ENCODE measurements around the gene TINCR.
A peak's percentile ranks its signal among the peaks of the same experiment; 100 is the strongest.

Gene TINCR

DNA sequence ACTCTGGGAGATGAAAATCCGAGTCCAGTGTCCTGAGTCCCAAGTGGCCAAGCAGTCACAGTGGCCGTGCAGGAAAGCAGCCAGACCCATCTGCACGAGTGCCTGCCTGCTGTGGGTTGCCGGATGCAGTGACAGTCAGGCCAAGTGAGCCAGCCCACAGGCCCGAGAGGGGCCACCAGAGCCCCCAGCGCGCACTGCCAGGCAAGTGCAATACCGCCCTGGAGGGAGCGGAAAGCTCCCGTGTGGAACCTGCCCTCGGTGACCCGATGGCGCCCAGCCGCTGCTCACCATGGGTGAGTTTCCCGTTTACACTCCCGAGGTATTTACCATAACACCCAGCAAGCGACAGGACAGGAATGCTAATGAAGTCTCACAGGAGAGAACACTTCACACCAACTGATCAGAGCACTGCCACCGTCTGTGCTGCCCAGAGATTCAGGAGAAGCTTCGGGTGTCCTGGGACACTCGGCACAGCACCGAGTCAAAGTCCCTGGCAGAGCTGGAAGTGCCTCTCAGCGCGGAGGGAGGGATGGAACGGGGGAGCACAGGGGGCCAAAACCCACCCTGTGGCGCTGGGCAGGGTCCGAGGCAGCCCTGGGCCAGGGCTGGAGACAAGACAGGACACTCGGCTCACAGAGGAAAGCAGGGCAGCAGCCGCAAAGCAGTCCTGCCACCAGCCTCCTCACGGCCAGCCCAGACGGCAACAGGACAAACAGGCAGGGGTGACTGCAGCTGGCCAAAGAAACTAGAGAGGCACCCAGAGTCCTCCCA lies 21.3 kb upstream of the TINCR start:
- DNase-seq, result no peak

DNA sequence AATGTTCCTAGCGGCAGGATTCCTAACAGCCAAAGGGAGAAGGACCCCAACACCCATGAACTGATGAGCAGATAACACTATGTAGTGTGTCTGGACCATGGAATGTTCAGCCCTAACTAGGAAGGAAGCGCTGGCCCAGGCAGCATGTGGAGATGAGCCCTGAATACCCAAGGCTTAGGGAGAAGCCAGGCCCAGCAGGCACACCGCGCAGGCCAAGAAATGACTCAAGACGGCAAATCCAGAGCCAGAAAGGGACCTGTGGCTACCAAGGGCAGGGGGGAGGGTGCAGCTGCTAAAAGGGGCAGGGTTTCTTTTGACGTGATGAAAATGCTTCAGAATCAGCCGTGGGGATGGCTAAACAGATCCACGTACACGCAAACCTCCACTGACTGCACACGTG lies 20.7 kb upstream of the TINCR start:
- DNase-seq, result no peak

DNA sequence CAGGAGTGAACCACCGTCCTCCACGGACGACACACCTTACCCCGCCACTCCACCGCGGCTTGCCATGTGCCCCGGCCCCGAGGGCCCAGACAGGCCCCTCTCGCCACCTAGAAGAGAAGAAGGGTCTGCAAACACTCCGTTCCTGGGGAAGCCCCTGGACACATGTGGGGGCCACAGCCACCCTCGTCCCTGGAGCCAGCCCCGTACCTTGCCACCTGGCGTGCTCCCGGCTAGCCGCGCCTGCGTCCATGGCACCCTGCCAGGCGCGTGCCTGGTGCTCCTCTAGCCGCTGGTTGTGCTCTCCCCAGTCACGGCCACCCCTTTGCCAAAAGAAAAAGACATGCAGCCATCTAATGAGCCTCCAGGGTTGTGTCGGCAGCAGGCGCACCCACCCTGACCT lies 19.9 kb upstream of the TINCR start:
- no peak for DNase-seq

DNA sequence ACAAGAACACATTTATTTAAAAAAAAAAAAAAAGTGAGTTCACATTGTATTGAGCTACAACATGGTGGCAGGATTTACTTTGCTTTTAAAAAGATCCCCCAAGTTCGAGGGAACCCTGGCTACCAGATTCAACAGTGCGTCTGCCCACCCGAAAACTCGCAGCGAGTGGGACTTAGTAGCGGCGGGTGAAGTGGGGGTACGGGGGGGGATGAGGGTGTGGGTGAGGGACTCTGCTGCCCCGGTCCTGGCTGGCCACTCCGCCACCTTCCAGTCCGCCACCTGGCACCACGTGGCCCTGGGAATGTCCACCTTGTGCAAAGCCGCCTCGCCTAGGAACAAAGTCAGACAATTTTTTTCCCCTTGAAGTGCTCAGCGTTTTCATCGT lies 19.3 kb upstream of the TINCR start:
- DNase-seq, result no peak

DNA sequence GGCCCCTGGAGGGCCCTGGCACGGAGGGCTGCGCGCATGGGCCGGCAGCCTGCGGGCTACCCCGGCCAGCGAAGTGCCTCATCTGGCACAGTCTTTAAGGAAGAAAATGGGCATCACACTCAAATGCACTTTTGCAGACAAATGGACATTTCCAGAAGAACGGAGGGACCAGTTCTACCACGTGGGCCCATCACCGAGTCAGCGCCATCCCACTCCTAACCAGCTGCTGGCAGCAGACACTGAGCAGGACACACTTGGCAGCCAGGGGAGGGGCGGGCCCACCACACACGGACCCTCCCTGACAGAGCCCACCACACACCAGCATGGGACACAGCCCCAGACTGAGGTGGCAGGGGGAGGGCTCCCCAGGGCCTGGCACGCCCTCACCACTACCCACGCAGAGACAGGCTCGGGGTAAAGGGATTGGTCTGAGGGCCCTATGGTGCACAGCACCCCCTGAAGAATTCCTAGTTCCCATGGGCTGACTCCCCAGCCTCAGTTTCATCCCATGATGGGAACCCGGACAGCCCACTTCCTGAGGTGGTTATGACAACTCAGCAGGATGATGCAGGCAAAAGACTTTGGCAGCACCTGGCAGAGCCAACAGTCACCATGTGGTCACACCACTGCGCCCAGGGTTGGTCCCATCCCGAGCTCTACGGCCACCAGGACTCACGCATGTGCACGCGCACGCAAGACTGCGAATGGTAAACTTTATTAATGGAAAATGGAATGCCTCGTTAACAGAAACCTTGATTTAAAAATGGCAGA lies 18.7 kb upstream of the TINCR start:
- DNase-seq, result no peak

DNA sequence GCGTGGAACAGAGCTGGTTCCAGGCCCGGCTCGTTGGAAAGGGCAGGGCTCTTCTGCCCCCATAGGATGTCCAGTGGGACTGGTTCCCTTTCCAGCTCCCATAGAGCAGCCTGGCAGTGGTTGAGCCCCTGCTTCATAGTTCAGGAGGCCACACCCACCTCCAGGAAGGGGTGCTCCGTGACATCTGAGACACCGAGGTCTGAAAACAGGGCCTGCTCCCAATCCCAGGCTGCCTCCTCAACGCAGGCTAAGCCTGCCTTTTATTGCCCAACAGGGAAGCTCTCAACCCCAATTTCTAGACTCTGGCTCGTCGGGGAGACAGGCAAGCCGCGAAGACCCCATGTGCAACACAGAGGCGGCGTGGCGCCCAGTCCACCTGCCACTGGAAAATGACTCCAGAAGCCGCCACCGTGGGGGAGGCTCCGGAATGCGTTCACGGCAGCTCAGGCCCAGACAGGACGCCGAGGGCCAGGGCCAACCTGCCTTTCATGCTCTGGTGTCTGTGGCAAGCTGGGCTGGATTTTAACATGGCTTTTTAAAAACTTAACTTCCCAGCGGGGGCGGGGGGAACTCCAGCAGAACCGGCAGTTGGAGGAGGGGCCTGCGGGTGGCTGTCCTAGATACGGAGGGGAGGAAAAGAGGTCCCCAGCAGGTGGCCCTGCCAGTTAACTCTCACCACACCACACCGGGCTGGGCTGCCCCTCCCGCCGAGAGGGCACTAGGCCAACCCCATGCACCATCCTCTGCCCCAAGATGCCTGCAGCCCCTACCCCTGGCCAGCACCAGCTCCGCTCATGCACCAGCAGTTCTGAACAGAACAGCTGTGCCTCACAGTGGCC lies 17.9 kb upstream of the TINCR start:
- DNase-seq, result no peak

DNA sequence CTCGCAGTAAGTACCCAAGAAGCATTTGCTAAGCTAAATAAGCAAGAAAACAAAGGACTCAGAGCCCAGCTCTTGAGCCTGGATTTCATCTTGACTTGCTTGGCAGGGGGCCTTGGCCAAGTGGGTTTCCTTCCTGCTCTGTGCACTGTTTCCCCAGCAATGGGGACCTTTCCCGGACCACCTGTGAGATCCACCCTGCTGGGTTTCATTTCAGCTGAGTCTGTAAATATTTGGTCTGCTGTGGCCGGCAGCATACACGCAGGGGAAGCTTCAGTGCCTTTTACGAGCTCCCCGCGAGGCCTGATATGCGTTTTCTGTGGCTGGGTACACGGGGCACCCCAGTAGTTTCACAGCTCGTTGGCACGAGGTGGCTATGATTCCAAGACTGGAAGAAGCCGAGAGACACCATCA lies 12.4 kb upstream of the TINCR start:
- DNase-seq, result no peak

DNA sequence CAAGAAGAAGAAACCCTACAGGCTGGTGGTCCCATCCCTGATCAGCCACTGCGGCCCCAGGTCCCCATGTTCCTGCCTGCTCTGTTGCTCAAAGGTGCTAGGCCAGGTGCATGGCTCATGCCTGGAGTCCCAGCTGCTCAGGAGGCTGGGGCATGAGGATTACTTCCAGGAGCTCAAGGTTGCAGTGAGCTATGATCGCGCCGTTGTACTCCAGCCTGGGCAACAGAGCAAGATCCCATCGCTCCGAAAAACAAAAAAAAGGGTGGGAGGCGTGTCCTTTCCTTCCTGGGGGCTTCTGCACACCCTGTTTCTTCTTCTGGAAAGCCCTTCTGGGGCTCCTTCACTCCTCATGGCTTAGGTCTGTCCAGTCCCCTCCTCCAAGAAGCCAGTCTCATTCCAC lies 11.9 kb upstream of the TINCR start:
- no peak for DNase-seq

DNA sequence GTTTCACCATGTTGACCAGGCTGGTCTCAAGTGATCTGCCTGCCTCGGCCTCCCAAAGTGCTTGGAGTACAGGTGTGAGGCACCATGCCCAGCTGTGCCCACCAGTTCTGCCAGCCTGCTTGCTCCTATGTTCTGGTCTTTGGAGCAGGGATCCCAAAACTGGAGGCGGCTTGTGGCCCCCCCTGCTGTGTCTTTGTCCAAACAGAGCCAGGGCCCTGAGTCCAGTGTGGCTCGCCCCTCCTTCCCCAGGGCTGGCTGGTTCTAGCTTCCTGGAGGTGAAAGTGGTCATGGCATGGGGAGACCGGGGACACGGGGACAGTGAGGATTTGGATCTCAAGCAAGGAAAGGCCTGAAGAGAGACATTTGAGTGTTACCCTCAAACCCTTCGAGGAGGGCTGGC lies 11.5 kb upstream of the TINCR start:
- DNase-seq, result no peak

DNA sequence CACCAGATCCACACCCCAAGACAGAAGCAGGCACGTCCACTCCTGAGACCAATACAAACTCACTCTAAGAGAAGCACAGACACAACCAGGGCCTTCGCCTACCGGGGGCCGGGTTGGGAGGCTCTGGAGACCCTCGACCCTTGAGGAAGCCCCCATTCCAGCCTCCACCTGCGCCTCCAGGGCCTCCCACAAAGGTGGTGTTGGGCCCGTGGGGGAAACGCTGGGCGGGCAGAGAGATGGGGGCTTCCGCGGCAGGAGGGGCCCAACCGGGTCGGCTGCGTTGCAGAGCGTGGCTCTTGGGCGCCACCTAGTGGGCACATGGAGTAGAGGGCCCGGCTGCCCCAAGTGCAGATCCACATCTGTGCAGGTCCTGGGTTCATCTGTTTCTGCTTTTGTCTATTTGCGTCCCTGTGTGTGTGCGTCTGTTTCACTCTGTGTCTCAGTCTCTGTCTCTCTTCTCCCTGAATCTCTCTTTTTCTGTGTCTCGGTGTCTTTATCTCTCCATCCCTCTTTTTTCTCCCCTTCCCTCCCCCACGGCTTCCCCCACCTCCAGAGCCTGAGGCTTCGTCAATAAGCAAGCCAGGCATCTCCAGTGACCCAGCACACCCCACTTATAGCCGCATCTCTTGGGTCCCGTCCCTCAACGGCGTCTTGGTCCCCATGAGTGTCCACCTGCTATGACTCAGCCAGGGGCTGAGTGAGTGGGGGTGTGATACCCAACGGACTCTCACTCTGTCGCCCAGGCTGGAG lies 10.5 kb upstream of the TINCR start:
- DNase-seq, result peak; percentile 11 to 38

DNA sequence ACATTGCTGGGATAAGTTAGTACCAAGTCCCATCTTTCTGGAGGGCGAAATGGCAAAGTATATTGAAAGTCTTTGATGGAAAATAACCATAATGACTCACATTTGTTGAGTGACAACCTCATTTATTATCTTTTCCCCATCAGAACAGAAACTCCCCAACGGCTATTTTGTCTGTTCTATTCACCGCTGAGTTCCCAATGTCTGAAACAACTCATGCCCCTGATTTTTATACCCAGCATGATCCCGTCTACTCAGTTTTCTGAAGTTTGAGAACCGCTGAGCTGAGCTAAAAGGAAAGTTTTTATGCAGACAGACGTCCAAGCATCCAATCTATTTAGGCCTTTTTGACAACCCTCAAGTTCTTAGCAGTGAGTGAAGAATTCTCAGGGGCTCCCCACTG lies 7.8 kb upstream of the TINCR start:
- no peak for DNase-seq

DNA sequence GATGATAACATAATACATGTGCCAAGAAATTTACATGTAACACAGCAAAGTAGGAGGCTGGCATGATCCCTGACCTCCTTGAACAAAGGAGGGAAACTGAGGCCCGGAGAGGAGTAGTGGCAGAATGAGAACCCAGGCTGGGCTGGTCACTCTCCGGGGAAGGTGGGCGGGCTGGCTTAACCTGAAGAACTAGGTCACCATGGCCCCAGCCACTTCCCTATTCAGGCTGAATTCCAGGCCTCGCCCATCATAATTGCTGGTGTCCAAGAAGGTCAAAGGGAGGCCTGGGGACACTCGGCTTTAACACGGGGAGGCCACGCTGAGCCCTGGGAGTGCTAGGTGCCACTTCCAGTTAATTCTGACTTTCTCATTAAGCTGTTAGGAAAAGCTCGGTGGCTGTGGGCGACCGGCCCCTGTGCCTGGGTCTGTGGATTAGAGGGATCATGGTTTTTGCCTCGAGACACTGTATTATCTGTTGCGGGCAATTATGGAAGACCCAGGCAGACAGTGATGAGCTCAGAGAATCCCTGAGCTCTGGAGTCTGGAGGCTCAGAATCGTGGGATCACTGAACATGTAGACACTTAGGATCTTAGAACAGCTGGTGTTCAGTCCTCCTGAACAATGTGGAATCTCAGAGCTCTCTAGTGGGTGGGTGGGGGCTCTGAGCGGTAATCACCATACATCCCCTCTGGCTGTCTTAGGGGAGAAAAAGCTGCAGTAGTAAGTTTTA lies 5.0 kb upstream of the TINCR start:
- no peak for DNase-seq

DNA sequence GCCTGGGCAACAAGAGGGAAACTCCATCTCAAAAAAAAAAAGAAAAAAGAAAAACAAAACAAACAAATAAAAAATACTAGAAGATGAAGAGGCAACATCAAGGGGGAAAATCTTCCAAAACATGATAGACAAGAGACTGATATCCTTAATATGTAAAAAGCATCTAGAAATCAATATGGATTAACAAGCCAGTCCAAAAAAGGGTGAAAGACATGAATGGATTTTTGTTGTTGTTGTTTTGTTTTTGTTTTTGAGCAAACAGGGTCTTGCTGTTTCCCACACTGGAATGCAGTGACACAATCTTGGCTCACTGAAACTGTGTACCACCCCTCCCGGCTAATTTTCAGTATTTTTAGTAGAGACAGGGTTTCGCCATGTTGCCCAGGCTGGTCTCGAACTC lies 4.0 kb upstream of the TINCR start:
- DNase-seq, result no peak

DNA sequence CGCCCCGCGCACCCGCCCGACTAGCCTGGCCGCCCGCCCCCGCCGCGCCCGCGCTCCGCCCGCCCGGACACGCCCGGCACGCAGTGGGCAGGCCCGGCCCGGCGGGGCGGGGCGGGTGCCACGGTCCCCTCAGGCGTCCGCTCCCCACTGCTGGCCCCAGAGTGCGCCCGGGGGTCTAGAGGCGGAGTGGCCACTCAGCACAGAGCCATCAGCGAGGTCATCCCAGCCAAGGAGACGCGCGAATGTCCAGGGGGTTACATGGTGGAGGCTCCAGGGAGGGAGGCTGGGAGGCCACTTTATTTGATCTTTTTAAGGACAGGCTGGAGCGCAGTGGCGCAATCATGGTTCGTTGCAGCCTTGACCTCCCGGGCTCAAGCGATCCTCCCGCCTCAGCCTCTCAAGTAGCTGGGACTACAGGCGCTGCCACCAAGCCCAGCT lies 236 bp upstream of the TINCR start:
- no peak for DNase-seq

DNA sequence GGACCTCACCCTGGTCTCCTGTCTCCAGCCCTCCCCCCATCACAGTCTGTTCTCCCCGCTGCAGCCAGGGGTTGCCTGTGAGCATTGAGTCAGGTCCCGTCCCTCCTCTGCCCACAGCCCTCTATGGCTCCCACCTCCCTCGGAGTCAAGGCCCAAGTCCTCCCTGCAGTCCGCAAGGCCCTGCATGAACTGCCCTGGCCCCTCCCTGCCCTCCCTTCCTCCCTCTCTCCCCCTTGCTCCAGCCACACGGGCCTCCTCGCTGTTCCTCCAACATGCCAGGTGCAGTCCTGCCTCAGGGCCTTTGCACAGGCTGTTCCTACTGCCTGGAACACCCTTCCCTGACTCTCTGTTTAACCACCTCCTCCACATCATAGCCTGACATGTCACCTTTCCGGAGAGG lies 2.8 kb downstream of the TINCR start:
- no peak for DNase-seq

DNA sequence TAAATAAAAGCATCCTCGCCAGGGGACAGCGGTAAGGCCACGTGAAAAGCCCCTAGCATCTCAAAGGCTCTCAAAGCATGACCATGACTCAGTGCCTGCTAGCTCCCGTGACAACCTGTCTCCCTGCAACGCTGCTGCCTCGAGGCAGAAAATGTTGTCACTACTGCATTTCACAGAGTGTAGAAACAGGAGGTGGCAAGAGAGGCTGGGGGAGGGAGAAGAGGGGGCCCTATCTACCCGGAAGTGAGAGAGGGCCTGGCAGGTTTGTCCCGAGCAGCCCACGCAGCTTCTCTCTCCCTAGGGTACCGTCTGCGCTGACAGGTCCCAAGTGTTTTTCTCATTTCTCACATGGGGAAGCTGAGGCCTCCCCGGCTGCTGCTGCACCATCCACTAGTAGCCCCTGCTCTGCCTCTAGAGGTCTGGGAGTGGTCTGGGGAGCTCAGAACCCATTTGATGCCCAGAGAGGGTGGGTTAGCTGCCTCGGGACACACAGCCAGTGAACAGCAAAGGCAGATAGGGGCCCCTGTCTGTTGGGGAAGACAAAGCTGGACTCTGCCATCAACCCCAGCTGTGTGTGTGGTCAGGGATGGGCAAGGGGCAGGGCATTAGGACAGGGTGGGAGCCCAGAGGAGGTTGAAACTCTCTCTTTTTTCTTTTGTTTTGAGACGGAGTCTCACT lies 3.7 kb downstream of the TINCR start:
- no peak for DNase-seq

DNA sequence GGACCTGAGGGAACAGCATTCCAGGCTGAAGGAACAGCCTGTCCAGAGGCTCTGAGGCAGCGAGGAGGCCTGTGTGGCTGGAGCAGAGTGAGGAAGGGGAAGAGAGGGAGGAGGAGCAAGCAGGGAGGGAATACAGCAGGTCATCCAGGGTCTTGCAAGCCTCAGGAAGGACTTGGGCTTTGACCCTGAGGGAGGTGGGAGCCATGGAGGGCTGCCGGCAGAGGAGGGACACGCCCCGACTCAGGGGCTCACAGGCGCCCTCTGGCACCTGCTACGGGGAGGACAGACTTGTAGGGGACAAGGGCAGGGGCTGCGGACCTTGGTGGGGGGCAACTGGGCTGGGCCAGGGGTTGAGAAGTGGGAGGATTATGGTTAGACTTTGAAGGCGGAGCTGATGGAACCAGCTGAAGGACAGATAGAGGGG lies 4.7 kb downstream of the TINCR start:
- no peak for DNase-seq

DNA sequence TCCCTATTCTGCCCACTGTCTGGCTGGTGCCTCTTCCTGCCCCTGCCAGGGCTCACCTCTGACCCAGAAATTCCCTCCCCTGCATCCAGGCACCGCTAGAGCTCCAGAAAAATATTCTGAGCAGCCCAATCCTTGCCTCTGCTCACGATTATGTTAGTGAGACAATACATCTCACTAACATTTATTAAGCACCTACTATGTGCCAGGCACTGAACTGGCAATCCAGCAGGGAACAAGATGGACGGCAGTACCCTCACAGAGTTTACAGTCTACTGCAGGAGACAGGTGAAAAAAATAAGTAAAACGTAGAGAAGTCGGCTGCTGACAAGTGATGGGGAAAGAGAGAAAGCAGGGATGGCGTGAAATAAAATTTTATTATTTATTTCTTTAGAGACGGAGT lies 5.5 kb downstream of the TINCR start:
- DNase-seq, result no peak

DNA sequence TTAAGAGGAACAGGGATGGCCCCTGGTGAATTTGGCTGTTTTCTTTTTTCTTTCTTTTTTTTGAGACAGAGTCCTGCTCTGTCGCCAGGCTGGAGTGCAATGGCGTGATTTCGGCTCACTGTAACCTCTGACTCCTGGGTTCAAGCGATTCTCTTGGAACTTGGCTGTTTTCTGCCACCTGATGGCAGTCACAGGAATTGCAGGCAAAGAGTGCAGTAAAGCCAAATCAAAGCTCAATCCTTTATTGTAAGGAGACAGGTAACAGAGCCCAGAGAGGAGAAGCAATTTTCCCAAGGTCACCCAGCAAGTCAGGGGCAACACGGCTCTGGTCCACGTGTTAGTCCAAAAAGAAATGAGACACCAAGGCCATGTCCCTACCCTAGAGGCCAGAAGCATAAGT lies 6.2 kb downstream of the TINCR start:
- no peak for DNase-seq

DNA sequence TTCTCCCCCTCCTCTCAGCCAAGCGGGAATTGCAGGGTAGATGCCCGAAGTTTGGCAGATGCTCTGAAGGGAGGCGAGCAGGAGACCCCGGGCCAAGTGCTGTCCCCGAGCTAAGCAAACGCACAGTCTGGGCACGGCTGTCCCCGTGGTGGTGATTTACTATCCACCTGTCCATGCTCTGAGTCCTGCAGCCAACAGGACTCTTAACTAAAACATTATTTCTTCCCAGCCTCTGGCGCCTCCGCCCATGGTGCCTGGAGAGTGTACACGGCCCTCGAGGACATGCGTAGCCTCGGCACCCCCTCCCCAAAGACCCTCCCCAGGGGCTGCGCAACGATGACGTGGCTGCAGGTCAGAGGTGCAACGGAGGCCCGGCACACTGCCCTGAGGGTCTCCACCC lies 7.6 kb downstream of the TINCR start:
- DNase-seq, result no peak

DNA sequence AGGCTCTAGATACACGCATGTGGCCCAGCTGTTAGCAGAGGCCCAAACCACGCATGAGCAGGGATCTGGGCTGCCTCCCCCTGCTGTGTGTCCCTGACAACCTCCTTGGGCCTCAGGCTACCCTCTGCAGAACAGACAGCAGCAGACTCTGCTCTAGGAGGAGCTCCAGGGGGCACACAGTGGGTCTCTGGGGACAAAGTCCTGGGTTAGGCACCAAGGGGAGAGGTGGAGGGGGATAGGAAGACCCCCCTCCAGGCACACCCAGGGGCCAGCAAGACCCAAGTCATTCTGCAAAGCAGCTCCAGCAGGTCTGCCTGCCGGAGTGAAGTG lies 8.0 kb downstream of the TINCR start:
- no peak for DNase-seq

DNA sequence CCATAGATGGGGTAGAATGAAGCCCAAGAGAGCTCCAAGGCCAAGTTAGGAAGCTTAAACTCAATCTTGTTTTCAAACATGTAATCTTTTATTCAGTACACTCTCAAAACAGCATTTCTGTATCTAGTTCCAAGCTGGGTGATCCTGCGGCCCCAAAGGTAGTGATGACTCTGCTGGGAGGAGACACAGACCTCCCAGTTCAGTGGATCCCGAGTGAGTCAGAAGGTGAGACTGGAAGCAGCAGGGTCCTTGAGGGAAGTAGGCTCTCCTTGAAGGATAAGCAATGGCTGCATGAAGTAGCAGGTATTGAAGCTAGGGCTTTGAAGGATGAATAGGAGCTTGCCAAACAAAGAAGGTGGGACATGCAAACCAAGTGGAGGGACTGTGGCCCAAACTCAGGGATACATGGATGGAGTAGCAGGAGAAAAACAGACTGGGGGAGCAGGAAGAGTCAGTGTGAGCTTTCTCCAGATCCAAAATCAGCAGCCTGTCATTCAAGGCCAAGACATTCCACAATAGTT lies 9.6 kb downstream of the TINCR start:
- DNase-seq, result no peak
